Activated T-cell treated with anti-CD3 and anti-CD28 coated beads, Interleukin-2, amount 50 U/mL, for 4 hours (primary cell): Measurements from ENCODE around the gene GCK. TPM values are rescaled to one million over a fixed set of nuclear protein-coding genes. Genes with fewer than 3 reads are reported as not detected.

Experiments used
- ATAC-seq, 2 donors: fragments of 200-7000 bp; cut with Tn5 transposase; one replicate each; pipeline ENCODE4 v1.10.0; 2021
- DNase-seq: peaks from one replicate; pipeline ENCODE4 v3.0.0-alpha.2; 2020
- H3K27me3 Mint-ChIP-seq: one replicate; pipeline ENCODE4 v1.8.0; 2021; ENCODE audit warnings: low read depth, mixed read lengths
- H3K36me3 Mint-ChIP-seq: one replicate; pipeline ENCODE4 v1.8.0; 2022; ENCODE audit warnings: mixed read lengths; ENCODE audit not compliant: insufficient read depth
- H3K4me1 Mint-ChIP-seq: one replicate; pipeline ENCODE4 v1.8.0; 2021; ENCODE audit warnings: low read depth, mixed read lengths
- H3K4me3 Mint-ChIP-seq: one replicate; pipeline ENCODE4 v1.8.0; 2021; ENCODE audit warnings: mild to moderate bottlenecking, moderate library complexity, mixed read lengths
- H3K9me3 Mint-ChIP-seq: one replicate; pipeline ENCODE4 v1.8.0; 2021; ENCODE audit warnings: mixed read lengths
- total RNA-seq, 3 donors: library from RNA; stranded (reverse); gene quantifications; one replicate each; pipeline ENCODE4 v1.2.1, GENCODE V29; 2021

GCK gene
- total RNA-seq, 3 donors from 2014 or later, result 1.3 to 4.3 (median 2.7) TPM

- ATAC-seq (no peak), DNase-seq (no peak)
- Mint-ChIP-seq H3K9me3 (no peaks in the 10 kb centered on the region), H3K4me3 (no peak overlapping the region), H3K27me3 (no peaks in the 10 kb centered on the region), H3K4me1 (peaks cover 2% of the 10 kb centered on the region), H3K36me3 (peaks cover 26% of the 10 kb centered on the region)
Observed at GRCh38 chr7:44114586-44115310, 74.5 kb downstream of the GCK start.

- H3K4me1 Mint-ChIP-seq, result no peaks in the 10 kb centered on the region
- no peak overlapping the region for H3K4me3 Mint-ChIP-seq
- peaks cover 19% of the 10 kb centered on the region for H3K36me3 Mint-ChIP-seq
- ATAC-seq (no peak), DNase-seq (no peak)
- H3K27me3 Mint-ChIP-seq, result no peaks in the 10 kb centered on the region
- no peaks in the 10 kb centered on the region for H3K9me3 Mint-ChIP-seq
Observed at GRCh38 chr7:44113764-44114354, 75.4 kb downstream of the GCK start.

- Mint-ChIP-seq H3K4me1 (no peaks in the 10 kb centered on the region), H3K36me3 (peaks cover 16% of the 10 kb centered on the region), H3K4me3 (no peak overlapping the region), H3K27me3 (no peaks in the 10 kb centered on the region), H3K9me3 (no peaks in the 10 kb centered on the region)
- no peak for DNase-seq
- ATAC-seq, result no peak
Observed at GRCh38 chr7:44112997-44113763, 76.1 kb downstream of the GCK start.

GRCh38 chr7:44112231-44112996 is 76.8 kb downstream of the GCK start:
- Mint-ChIP-seq H3K27me3 (no peaks in the 10 kb centered on the region), H3K36me3 (peaks cover 10% of the 10 kb centered on the region), H3K9me3 (no peaks in the 10 kb centered on the region), H3K4me1 (no peaks in the 10 kb centered on the region), H3K4me3 (no peak overlapping the region)
- no peak for DNase-seq
- no peak for ATAC-seq

GRCh38 chr7:44111761-44112160 is 77.5 kb downstream of the GCK start:
- Mint-ChIP-seq H3K4me3 (no peak overlapping the region), H3K9me3 (no peaks in the 10 kb centered on the region), H3K27me3 (no peaks in the 10 kb centered on the region), H3K4me1 (no peaks in the 10 kb centered on the region), H3K36me3 (peaks cover 8% of the 10 kb centered on the region)
- no peak for ATAC-seq
- no peak for DNase-seq

- H3K9me3 Mint-ChIP-seq, result no peaks in the 10 kb centered on the region
- H3K27me3 Mint-ChIP-seq, result peaks cover 4% of the 10 kb centered on the region
- H3K4me1 Mint-ChIP-seq, result peaks cover 4% of the 10 kb centered on the region
- ATAC-seq, result no peak
- H3K4me3 Mint-ChIP-seq, result no peak overlapping the region
- DNase-seq, result no peak
- H3K36me3 Mint-ChIP-seq, result peaks cover 8% of the 10 kb centered on the region
Observed at GRCh38 chr7:44110719-44111635, 78.3 kb downstream of the GCK start.

GRCh38 chr7:44109991-44110390 is 79.2 kb downstream of the GCK start:
- Mint-ChIP-seq H3K36me3 (peaks cover 5% of the 10 kb centered on the region), H3K27me3 (peaks cover 14% of the 10 kb centered on the region), H3K4me1 (peaks cover 12% of the 10 kb centered on the region), H3K9me3 (no peaks in the 10 kb centered on the region), H3K4me3 (no peak overlapping the region)
- no peak for DNase-seq
- no peak for ATAC-seq

- H3K9me3 Mint-ChIP-seq, result no peaks in the 10 kb centered on the region
- ATAC-seq, result no peak
- peaks cover 16% of the 10 kb centered on the region for H3K27me3 Mint-ChIP-seq
- H3K4me1 Mint-ChIP-seq, result peaks cover 12% of the 10 kb centered on the region
- H3K36me3 Mint-ChIP-seq, result peaks cover 2% of the 10 kb centered on the region
- H3K4me3 Mint-ChIP-seq, result no peak overlapping the region
- no peak for DNase-seq
Observed at GRCh38 chr7:44108768-44109750, 80.2 kb downstream of the GCK start.

- H3K27me3 Mint-ChIP-seq, result peaks cover 19% of the 10 kb centered on the region
- DNase-seq (no peak), ATAC-seq (no peak)
- no peaks in the 10 kb centered on the region for H3K36me3 Mint-ChIP-seq
- H3K4me1 Mint-ChIP-seq, result peaks cover 15% of the 10 kb centered on the region
- H3K9me3 Mint-ChIP-seq, result no peaks in the 10 kb centered on the region
- H3K4me3 Mint-ChIP-seq, result no peak overlapping the region
Observed at GRCh38 chr7:44107961-44108767, 81.1 kb downstream of the GCK start.

- no peak for ATAC-seq
- Mint-ChIP-seq H3K36me3 (no peaks in the 10 kb centered on the region), H3K27me3 (peaks cover 21% of the 10 kb centered on the region)
Observed at GRCh38 chr7:44107116-44107960, 81.9 kb downstream of the GCK start.

GRCh38 chr7:44106311-44107065 is 82.8 kb downstream of the GCK start:
- ATAC-seq (no peak), DNase-seq (no peak)
- H3K27me3 Mint-ChIP-seq, result peaks cover 21% of the 10 kb centered on the region
- no peaks in the 10 kb centered on the region for H3K9me3 Mint-ChIP-seq
- H3K36me3 Mint-ChIP-seq, result no peaks in the 10 kb centered on the region
- no peak overlapping the region for H3K4me3 Mint-ChIP-seq
- peaks cover 15% of the 10 kb centered on the region for H3K4me1 Mint-ChIP-seq

More at GRCh38 chr7:44107116-44107960, 81.9 kb downstream of the GCK start:
- H3K4me3 Mint-ChIP-seq, result no peak overlapping the region
- peaks cover 15% of the 10 kb centered on the region for H3K4me1 Mint-ChIP-seq
- H3K9me3 Mint-ChIP-seq, result no peaks in the 10 kb centered on the region
- no peak for DNase-seq
